Neural crest cell (in vitro differentiated cells): Measurements from ENCODE around the gene HMGN4. TPM values are rescaled to one million over a fixed set of nuclear protein-coding genes. Genes with fewer than 3 reads are reported as not detected.

ENCODE experiments used
- DNase-seq: peaks from one replicate; pipeline ENCODE4 v3.0.0; 2021; ENCODE audit warnings: low read depth, mixed read lengths, low spot score
- H3K27ac Mint-ChIP-seq: one replicate; pipeline ENCODE4 v1.8.0; 2021; ENCODE audit warnings: mild to moderate bottlenecking, mixed read lengths; ENCODE audit not compliant: unreplicated experiment
- H3K27me3 Mint-ChIP-seq: 2 replicates; pipeline ENCODE4 v1.8.0; 2021; ENCODE audit warnings: low read depth, mild to moderate bottlenecking, mixed read lengths
- H3K36me3 Mint-ChIP-seq: 2 replicates; pipeline ENCODE4 v1.8.0; 2021; ENCODE audit warnings: low read depth, mild to moderate bottlenecking, mixed read lengths
- H3K4me1 Mint-ChIP-seq: 2 replicates; pipeline ENCODE4 v1.8.0; 2021; ENCODE audit warnings: mixed read lengths
- H3K4me3 Mint-ChIP-seq: one replicate; pipeline ENCODE4 v1.8.0; 2021; ENCODE audit warnings: mild to moderate bottlenecking, mixed read lengths
- H3K9me3 Mint-ChIP-seq: 2 replicates; pipeline ENCODE4 v1.8.0; 2021; ENCODE audit warnings: mixed read lengths
- total RNA-seq: library from RNA; stranded (reverse); gene quantifications from 2 replicates; pipeline ENCODE4 v1.2.1, GENCODE V29; 2021
- TF ChIP-seq, protein P1 (sequence below): fragments of 200-600 bp; sonication (generic); conservative IDR thresholded peaks from 2 replicates; pipeline ENCODE4 v1.5.0; 2021; ENCODE audit warnings: antibody characterized with exemption, mild to moderate bottlenecking

The HMGN4 gene
- total RNA-seq, 1 donor from 2014 or later: 49.7 TPM

DNA sequence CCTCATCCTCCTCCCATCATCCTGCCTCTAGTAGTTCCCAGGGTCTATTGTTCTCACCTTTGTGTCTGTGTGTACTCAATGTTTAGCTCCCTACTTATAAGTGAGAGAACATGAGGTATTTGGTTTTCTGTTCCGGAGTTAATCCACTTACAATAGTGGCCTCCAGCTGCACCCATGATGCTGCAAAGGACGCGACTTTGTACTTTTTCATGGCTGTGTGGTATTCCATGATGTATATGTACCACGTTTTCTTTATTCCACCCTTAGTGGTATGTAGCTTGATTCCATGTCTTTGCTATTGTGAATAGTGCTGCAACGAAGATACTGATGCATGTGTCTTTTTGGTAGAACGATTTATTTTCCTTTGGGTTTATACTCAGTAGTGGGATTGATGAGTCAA is 40.1 kb downstream of the HMGN4 start:
- Mint-ChIP-seq H3K4me3 (peak overlapping the region; percentile 47), H3K36me3 (peaks cover 5% of the 10 kb centered on the region), H3K4me1 (peaks cover 8% of the 10 kb centered on the region), H3K9me3 (peaks cover 11% of the 10 kb centered on the region), H3K27me3 (peaks cover 96% of the 10 kb centered on the region), H3K27ac (no peak overlapping the region)
- TF ChIP-seq, protein P1, sequence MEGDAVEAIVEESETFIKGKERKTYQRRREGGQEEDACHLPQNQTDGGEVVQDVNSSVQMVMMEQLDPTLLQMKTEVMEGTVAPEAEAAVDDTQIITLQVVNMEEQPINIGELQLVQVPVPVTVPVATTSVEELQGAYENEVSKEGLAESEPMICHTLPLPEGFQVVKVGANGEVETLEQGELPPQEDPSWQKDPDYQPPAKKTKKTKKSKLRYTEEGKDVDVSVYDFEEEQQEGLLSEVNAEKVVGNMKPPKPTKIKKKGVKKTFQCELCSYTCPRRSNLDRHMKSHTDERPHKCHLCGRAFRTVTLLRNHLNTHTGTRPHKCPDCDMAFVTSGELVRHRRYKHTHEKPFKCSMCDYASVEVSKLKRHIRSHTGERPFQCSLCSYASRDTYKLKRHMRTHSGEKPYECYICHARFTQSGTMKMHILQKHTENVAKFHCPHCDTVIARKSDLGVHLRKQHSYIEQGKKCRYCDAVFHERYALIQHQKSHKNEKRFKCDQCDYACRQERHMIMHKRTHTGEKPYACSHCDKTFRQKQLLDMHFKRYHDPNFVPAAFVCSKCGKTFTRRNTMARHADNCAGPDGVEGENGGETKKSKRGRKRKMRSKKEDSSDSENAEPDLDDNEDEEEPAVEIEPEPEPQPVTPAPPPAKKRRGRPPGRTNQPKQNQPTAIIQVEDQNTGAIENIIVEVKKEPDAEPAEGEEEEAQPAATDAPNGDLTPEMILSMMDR: no peak
- DNase-seq: no peak

DNA sequence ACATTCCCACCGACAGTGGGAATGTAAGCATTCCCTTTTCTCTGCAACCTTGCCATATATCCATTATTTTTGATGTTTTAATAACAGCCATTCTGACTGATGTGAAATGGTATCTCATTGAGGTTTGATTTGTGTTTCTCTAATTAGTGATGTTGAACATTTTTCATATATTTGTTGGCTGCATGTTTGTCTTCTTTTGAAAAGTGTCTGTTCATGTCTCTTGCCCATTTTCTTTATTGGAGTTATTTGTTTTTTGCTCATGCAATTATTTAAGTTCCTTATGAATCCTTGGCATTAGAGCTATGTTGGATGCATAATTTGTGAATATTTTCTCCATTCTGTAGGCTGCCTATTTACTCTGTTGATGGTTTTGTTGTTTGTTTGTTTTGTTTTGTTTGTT is 40.6 kb downstream of the HMGN4 start:
- DNase-seq: no peak
- peaks cover 96% of the 10 kb centered on the region for H3K27me3 Mint-ChIP-seq
- H3K9me3 Mint-ChIP-seq: peaks cover 11% of the 10 kb centered on the region
- TF ChIP-seq, protein P1: no peak
- no peak overlapping the region for H3K4me3 Mint-ChIP-seq
- H3K27ac Mint-ChIP-seq: no peak overlapping the region
- H3K36me3 Mint-ChIP-seq: peaks cover 5% of the 10 kb centered on the region
- peaks cover 8% of the 10 kb centered on the region for H3K4me1 Mint-ChIP-seq

GRCh38 chr6:26581164-26581915 is 43.2 kb downstream of the HMGN4 start:
- Mint-ChIP-seq H3K4me1 (peaks cover 8% of the 10 kb centered on the region), H3K4me3 (no peak overlapping the region), H3K36me3 (peaks cover 5% of the 10 kb centered on the region), H3K27me3 (peaks cover 93% of the 10 kb centered on the region), H3K27ac (no peak overlapping the region), H3K9me3 (peaks cover 11% of the 10 kb centered on the region)
- DNase-seq: no peak
- TF ChIP-seq, protein P1: no peak

- DNase-seq: no peak
- H3K4me3 Mint-ChIP-seq: no peak overlapping the region
- no peaks in the 10 kb centered on the region for H3K9me3 Mint-ChIP-seq
- H3K4me1 Mint-ChIP-seq: no peaks in the 10 kb centered on the region
- no peak overlapping the region for H3K27ac Mint-ChIP-seq
- no peaks in the 10 kb centered on the region for H3K36me3 Mint-ChIP-seq
- H3K27me3 Mint-ChIP-seq: peaks cover 49% of the 10 kb centered on the region
- TF ChIP-seq, protein P1: no peak
Observed at GRCh38 chr6:26588965-26589364, 50.8 kb downstream of the HMGN4 start.

DNA sequence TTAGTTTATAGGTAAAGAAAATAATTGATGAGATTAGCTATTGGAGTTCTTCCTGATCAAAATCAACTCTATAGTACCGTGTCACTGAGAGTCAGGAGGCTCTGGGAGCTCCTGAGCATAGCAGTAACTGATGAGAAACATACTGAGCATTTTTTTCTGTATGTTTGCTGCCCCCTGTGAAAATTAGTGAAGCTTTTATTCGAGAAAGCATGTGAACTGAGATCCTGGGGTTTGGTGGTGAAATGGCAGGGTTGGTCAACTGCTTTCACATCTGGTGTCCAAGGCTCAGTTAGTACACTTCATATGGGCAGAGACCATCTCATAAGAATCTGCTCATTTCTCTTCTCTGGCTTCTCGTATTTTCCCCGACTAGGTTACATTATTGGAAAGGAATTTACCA is 54.5 kb downstream of the HMGN4 start:
- Mint-ChIP-seq H3K27ac (no peak overlapping the region), H3K4me1 (peaks cover 4% of the 10 kb centered on the region), H3K27me3 (peaks cover 22% of the 10 kb centered on the region), H3K4me3 (no peak overlapping the region), H3K9me3 (no peaks in the 10 kb centered on the region), H3K36me3 (no peaks in the 10 kb centered on the region)
- no peak for DNase-seq
- TF ChIP-seq, protein P1: no peak
